Mucosa of rectum (tissue), 2 donors: Measurements from ENCODE around the gene MRPL34.
A peak's percentile ranks its signal among the peaks of the same experiment; 100 is the strongest.
"Not testable (repeated sequence)": the region's sequence is repeated elsewhere in the genome, so short reads cannot be mapped to it uniquely, and the experiment has no call there.

ENCODE experiments used
- H3K27ac ChIP-seq, 2 donors: one replicate each; pipeline ENCODE4 v1.7.0; 2013; ENCODE audit warnings: inconsistent platforms in 2 of 2, low read depth in 2 of 2, low read length in 2 of 2
- H3K27me3 ChIP-seq, 2 donors: one replicate each; pipeline ENCODE4 v1.7.0; 2013; ENCODE audit warnings: low read length in 2 of 2; ENCODE audit not compliant: control insufficient read depth in 2 of 2, insufficient read depth in 2 of 2
- H3K36me3 ChIP-seq, 2 donors: one replicate each; pipeline ENCODE4 v1.7.0; 2013; ENCODE audit warnings: low read length in 2 of 2; ENCODE audit not compliant: control insufficient read depth in 2 of 2, insufficient read depth in 2 of 2
- H3K4me1 ChIP-seq, 2 donors: one replicate each; pipeline ENCODE4 v1.7.0; 2013; ENCODE audit warnings: low read length in 2 of 2, mild to moderate bottlenecking in 1 of 2; ENCODE audit not compliant: control insufficient read depth in 2 of 2, insufficient read depth in 2 of 2
- H3K4me3 ChIP-seq, 2 donors: one replicate each; pipeline ENCODE4 v1.7.0; 2013; ENCODE audit warnings: low read length in 2 of 2
- H3K9ac ChIP-seq, 2 donors: one replicate each; pipeline ENCODE4 v1.7.0; 2013; ENCODE audit warnings: low read length in 2 of 2, low read depth in 1 of 2, mild to moderate bottlenecking in 1 of 2
- H3K9me3 ChIP-seq, 2 donors: one replicate each; pipeline ENCODE4 v1.7.0; 2013; ENCODE audit warnings: low read length in 2 of 2; ENCODE audit not compliant: control insufficient read depth in 2 of 2
- donor health status: healthy.
- donor health status: Normal muscosa, but diverticular disease.

The MRPL34 gene

DNA sequence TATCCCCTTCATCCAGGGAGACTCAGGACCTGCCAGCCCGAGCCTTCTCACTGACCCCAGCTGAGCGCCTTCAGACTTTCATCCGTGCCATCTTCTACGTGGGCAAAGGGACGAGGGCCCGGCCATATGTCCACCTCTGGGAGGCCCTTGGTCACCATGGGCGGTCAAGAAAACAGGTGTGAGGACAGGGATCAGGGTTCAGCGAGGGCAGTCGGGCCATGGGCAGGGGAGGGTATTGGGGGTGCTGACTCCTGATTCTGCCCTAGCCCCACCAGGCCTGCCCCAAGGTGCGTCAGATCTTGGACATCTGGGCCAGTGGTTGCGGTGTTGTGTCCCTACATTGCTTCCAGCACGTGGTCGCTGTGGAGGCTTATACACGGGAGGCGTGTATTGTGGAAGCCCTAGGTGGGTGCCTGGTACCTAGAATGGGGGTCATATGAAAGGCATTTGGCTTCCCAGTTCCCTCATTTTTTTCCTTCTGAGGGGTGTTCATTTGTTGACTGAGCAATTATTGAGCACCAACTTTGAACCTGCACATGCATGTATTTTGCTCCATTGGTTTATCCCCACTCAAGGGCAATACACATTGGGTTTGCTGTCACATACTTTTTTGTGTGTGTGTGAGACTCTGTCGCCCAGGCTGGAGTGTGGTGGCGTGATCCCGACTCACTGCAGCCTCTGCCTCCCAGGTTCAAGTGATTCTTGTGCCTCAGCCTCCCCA lies 20.1 kb upstream of the MRPL34 start:
- no peak overlapping the region for H3K9ac ChIP-seq
- peaks cover 9 to 11% of the 10 kb centered on the region in 2 donors for H3K4me1 ChIP-seq
- no peak overlapping the region for H3K4me3 ChIP-seq
- H3K27ac ChIP-seq: no peak overlapping the region
- H3K9me3 ChIP-seq: no peaks in the 10 kb centered on the region
- H3K36me3 ChIP-seq: no peaks in the 10 kb centered on the region
- H3K27me3 ChIP-seq: peaks cover 0 to 4% of the 10 kb centered on the region in 2 donors

DNA sequence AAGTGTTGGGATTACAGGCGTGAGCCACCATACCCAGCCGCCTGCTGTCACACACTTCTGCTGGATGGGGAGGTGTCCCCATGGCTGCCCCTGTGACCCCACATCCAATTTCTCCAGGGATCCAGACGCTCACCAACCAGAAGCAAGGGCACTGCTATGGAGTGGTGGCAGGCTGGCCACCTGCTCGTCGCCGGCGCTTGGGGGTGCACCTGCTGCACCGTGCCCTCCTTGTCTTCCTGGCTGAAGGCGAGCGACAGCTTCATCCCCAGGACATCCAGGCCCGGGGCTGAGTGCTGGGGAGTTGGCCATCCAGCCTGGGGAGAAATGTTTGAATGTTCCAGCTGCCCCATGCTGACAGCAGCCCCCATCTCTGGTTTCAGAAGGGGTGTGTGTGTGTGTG lies 19.4 kb upstream of the MRPL34 start:
- no peak overlapping the region for H3K4me3 ChIP-seq
- no peak overlapping the region for H3K27ac ChIP-seq
- peaks cover 0 to 4% of the 10 kb centered on the region in 2 donors for H3K27me3 ChIP-seq
- H3K9ac ChIP-seq: no peak overlapping the region
- H3K9me3 ChIP-seq: no peaks in the 10 kb centered on the region
- peaks cover 9 to 11% of the 10 kb centered on the region in 2 donors for H3K4me1 ChIP-seq
- H3K36me3 ChIP-seq: no peaks in the 10 kb centered on the region

DNA sequence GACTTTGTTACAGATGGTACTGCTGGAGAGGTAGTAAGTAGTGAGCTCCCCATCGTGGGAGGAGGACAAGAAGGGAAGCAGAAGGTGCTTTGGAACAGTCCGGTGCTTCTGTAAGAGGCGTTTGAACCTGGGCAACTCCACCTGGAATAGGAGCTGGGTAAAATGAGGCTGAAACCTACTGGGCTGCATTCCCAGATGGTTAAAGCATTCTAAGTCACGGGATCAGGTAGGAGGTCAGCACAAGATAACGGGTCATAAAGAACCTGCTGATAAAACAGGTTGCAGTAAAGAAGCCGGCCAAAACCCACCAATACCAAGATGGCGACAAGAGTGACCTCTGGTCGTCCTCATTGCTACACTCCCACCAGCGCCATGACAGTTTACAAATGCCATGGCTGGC lies 18.9 kb upstream of the MRPL34 start:
- Histone ChIP-seq H3K4me1 (peaks cover 6 to 8% of the 10 kb centered on the region in 2 donors), H3K4me3 (no peak overlapping the region), H3K36me3 (no peaks in the 10 kb centered on the region), H3K9me3 (no peaks in the 10 kb centered on the region), H3K27ac (no peak overlapping the region), H3K9ac (no peak overlapping the region), H3K27me3 (peaks cover 0 to 4% of the 10 kb centered on the region in 2 donors)

DNA sequence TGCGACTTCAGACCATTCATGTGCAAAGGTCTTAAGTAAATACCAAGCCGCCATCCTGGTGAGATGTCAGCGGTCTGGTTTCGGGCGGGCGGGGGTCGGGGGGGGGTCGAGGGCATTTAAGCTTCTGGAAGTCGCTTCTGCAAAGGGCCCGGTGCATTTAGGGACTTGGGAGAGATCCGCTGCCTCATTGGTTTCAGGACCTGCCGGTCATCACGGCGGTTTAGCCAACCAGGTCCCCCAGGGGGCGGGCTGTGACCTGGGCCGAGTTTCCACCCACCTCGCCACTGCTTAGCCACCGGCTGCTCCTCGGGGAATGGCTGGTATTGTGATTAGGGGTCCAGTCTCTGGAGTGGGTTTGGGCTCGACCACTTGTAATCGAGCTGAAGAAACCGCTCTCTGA lies 16.2 kb upstream of the MRPL34 start:
- H3K27me3 ChIP-seq: no peaks in the 10 kb centered on the region
- no peak overlapping the region for H3K9ac ChIP-seq
- H3K4me3 ChIP-seq: no peak overlapping the region
- H3K4me1 ChIP-seq: peaks cover 4% of the 10 kb centered on the region in 2 donors
- no peaks in the 10 kb centered on the region for H3K9me3 ChIP-seq
- H3K36me3 ChIP-seq: no peaks in the 10 kb centered on the region
- no peak overlapping the region for H3K27ac ChIP-seq

DNA sequence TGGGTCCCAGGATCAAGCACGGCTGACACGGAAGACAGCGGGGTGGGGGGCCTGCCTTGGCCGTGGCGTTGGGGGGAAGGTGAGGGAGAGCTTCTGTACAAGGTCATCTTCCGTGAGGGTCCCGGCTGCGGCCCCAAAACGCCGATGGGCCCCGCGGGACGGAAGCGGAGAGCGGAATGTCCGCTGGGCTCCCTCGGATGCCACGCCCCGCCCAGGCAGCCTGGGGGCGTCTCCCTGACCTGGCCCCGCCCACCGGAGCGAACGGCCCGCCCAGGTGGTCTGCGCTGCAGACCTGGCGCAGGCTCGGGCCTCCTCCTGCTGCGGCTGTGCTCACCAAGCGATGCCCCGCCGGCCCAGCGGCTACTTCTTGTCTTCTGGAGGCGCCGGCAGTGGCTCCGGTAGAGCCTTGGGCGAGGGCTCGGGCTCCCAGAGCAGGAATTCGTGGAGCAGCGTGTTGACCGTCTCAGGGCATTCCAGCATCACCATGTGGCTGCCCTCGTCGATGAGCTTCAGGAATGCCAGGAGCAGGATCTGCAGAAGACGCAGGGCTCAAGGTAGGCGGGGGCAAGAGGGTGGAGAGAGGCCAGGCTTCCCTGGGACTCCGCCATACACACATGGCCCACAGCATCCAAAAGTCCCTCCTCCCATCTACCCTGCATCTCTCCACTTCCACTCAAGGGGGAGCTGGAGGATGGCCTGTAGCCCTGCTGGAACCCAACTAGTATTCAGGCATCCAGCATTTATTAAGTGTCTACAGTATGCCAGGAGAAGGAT lies 13.2 kb upstream of the MRPL34 start:
- no peaks in the 10 kb centered on the region for H3K27me3 ChIP-seq
- H3K9ac ChIP-seq: peak overlapping the region; percentile 56 to 59
- no peaks in the 10 kb centered on the region for H3K9me3 ChIP-seq
- peaks cover 4% of the 10 kb centered on the region in 2 donors for H3K4me1 ChIP-seq
- H3K27ac ChIP-seq: peak overlapping the region; percentile 36 to 56
- H3K36me3 ChIP-seq: no peaks in the 10 kb centered on the region
- H3K4me3 ChIP-seq: peak overlapping the region; percentile 67 to 82

DNA sequence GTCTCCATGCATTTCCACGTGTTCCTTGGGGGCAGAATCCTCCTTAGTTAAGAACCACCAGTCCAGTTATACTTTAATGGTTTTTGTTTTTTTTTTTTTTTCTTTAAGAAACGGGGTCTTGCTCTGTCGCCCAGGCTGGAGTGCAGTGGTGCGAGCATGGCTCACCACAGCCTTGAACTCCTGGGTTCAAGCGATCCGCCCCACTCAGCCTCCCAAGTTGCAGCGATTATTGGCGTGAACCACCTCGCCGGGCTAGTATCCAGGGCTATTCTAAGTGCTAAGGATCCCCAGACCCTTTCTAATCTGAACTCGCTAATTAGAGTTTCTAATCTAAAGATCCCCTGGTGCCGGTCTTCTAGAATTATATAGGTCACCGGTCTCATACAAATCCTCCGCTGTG lies 12.1 kb upstream of the MRPL34 start:
- Histone ChIP-seq H3K36me3 (peaks cover 0 to 3% of the 10 kb centered on the region in 2 donors), H3K9me3 (no peaks in the 10 kb centered on the region), H3K27ac (no peak overlapping the region), H3K4me1 (peaks cover 4% of the 10 kb centered on the region in 2 donors), H3K9ac (no peak overlapping the region), H3K4me3 (no peak overlapping the region), H3K27me3 (no peaks in the 10 kb centered on the region)

DNA sequence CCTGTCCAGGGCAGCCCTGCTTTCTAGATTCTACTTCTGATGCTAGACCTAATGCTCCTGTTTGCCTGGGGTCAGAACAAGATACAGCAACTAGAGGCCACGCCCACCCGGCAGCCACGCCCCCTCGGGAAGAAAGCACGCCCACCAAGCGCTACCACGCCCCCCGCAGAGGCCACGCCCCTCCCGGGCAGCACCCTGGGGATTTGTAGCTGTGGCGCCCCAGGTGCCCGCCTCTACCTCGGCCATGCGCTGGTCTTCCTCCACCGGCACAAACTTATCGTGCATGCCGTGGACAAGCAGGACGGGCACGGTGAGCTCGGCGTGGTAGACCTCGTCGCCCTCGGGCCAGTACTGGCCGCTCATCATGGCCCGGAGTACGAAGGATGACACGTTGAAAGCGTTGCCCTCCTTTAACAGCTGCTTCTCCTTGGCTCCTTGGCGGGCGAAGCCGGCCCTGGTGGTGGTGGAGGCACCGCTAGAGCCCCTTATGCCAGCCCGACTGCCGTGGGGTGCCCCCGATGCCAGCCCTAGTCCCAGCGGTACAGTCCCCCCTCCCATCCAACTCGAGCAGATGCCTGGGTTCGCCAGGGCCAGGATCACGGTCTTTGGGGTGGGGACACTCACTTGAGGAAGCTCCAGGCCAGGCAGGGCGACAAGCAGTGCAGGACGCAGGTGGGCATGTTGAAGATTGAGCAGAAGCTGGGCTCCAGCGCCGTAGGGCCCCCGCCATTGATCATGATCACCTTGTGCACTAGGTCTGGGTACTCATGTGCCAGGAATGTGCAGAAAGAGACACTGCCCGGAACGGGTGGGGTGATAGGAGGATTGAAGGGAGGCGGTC lies 11.4 kb upstream of the MRPL34 start:
- H3K36me3 ChIP-seq: peaks cover 0 to 3% of the 10 kb centered on the region in 2 donors
- H3K9me3 ChIP-seq: no peaks in the 10 kb centered on the region
- peaks cover 4% of the 10 kb centered on the region in 2 donors for H3K4me1 ChIP-seq
- no peak overlapping the region for H3K9ac ChIP-seq
- H3K27me3 ChIP-seq: no peaks in the 10 kb centered on the region
- no peak overlapping the region for H3K27ac ChIP-seq
- H3K4me3 ChIP-seq: no peak overlapping the region

DNA sequence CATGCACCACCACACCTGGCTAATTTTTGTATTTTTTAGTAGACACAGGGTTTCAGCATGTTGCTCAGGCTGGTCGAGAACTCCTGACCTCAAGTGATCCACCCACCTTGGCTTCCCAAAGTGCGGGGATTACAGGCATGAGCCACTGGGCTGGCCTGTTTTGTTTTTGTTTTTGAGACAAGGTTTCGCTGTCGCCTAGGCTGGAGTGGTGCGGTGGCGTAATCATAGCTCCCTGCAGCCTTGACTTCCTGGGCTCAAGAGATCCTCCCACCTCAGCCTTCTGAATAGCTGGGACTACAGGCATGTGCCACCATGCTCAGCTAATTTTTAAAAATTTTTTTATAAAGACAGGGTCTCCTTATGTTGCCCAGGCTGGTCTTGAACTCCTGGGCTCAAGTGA lies 10.1 kb upstream of the MRPL34 start:
- not testable (repeated sequence) for H3K27me3 ChIP-seq, H3K4me3 ChIP-seq, H3K9me3 ChIP-seq, H3K4me1 ChIP-seq, H3K27ac ChIP-seq, H3K9ac ChIP-seq, H3K36me3 ChIP-seq

DNA sequence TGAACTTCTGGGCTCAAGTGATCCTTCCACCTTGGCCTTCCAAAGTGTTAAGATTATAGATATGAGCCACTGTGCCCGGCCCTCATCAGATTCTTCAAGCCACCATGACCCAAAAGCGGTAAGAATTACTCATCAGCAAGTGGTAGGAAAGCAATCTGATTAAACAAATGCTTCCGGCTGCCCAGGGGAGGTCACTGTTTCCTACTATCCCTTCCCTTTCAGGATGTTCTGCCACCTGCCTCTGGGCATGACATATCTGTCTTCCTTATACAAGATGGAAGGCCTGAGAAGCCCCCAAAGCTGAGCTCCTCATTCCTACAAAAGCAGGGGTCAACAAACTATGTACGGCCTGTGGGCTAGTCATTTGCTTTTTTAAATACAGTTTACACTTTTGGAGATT lies 9.4 kb upstream of the MRPL34 start:
- H3K4me3 ChIP-seq: no peak overlapping the region
- no peak overlapping the region for H3K9ac ChIP-seq
- no peaks in the 10 kb centered on the region for H3K9me3 ChIP-seq
- H3K27me3 ChIP-seq: no peaks in the 10 kb centered on the region
- H3K27ac ChIP-seq: no peak overlapping the region
- peaks cover 0 to 3% of the 10 kb centered on the region in 2 donors for H3K36me3 ChIP-seq
- peaks cover 4% of the 10 kb centered on the region in 2 donors for H3K4me1 ChIP-seq

DNA sequence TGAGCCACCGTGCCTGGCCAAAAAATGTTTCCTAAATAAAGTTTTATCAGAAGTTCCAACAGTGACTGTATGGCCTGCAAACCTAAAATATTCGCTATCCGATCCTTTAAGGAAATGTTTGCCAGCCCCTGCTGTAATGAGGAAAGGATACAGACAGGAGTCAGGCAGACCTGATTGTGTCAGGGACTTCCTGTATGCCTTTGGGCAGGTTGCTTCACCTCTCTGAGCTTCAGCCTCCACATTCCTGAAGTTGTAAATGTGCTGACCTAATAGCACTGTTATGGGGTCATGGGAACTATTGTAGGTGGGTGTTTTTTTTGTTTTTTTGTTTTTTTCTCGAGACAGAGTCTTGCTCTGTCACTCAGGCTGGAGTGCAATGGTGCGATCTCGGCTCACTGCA lies 8.7 kb upstream of the MRPL34 start:
- Histone ChIP-seq H3K36me3 (peaks cover 0 to 3% of the 10 kb centered on the region in 2 donors), H3K27me3 (no peaks in the 10 kb centered on the region), H3K9ac (no peak overlapping the region), H3K27ac (no peak overlapping the region), H3K9me3 (no peaks in the 10 kb centered on the region), H3K4me3 (no peak overlapping the region), H3K4me1 (peaks cover 2 to 4% of the 10 kb centered on the region in 2 donors)
